Endothelial cell (in vitro differentiated cells): Measurements from ENCODE around the gene NCBP3. TPM values are rescaled to one million over a fixed set of nuclear protein-coding genes. Genes with fewer than 3 reads are reported as not detected.

Experiments
- DNase-seq: peaks from one replicate; pipeline ENCODE4 v3.0.0; 2021; ENCODE audit warnings: low spot score
- H3K27ac Mint-ChIP-seq: one replicate; pipeline ENCODE4 v1.8.0; 2021; ENCODE audit warnings: mixed read lengths, inconsistent platforms; ENCODE audit not compliant: unreplicated experiment
- H3K27me3 Mint-ChIP-seq: one replicate; pipeline ENCODE4 v1.8.0; 2021; ENCODE audit warnings: mild to moderate bottlenecking, moderate library complexity, mixed read lengths, inconsistent platforms; ENCODE audit not compliant: unreplicated experiment
- H3K36me3 Mint-ChIP-seq: one replicate; pipeline ENCODE4 v1.8.0; 2021; ENCODE audit warnings: mild to moderate bottlenecking, low read depth, mixed read lengths, inconsistent platforms; ENCODE audit not compliant: unreplicated experiment
- H3K4me1 Mint-ChIP-seq: one replicate; pipeline ENCODE4 v1.8.0; 2021; ENCODE audit warnings: mild to moderate bottlenecking, mixed read lengths, inconsistent platforms; ENCODE audit not compliant: unreplicated experiment
- H3K4me3 Mint-ChIP-seq: one replicate; pipeline ENCODE4 v1.8.0; 2021; ENCODE audit warnings: mild to moderate bottlenecking, mixed read lengths, inconsistent platforms; ENCODE audit not compliant: unreplicated experiment
- H3K9me3 Mint-ChIP-seq: one replicate; pipeline ENCODE4 v1.8.0; 2021; ENCODE audit warnings: mixed read lengths, inconsistent platforms; ENCODE audit not compliant: unreplicated experiment
- CTCF ChIP-seq: fragments of 200-600 bp; sonication (generic); IDR thresholded peaks from one replicate; pipeline ENCODE4 v1.5.0; 2021; ENCODE audit warnings: antibody characterized with exemption; ENCODE audit not compliant: unreplicated experiment
- total RNA-seq: library from RNA; stranded (reverse); fragmentation: NEBNext Ultra II Directional; extraction: Animal tissue kit (Norgen Biotek cat#: 25700); gene quantifications from one replicate; pipeline ENCODE4 v1.2.1, GENCODE V29; 2021; ENCODE audit not compliant: unreplicated experiment

The NCBP3 gene
- total RNA-seq, 1 donor from 2014 or later = 84.4 TPM

GRCh38 chr17:3893003-3893719 is 47.1 kb upstream of the NCBP3 start, which contains the start of gene CAMKK1:
TSS of gene CAMKK1 (minus strand) at chr17:3893053. CDS start at chr17:3885687, 7,366 bp downstream.
- no peaks in the 10 kb centered on the region for H3K9me3 Mint-ChIP-seq
- peaks cover 11% of the 10 kb centered on the region for H3K36me3 Mint-ChIP-seq
- H3K4me3 Mint-ChIP-seq = peak within 1 kb of the TSS; percentile 87
- no peak for TF ChIP-seq CTCF
- H3K4me1 Mint-ChIP-seq = peaks cover 30% of the 10 kb centered on the region
- H3K27ac Mint-ChIP-seq = peak within 1 kb of the TSS; percentile 74
- peaks cover 21% of the 10 kb centered on the region for H3K27me3 Mint-ChIP-seq
- peak; percentile 89 for DNase-seq

GRCh38 chr17:3892095-3892998 is 46.3 kb upstream of the NCBP3 start:
- Mint-ChIP-seq H3K27me3 (peaks cover 20% of the 10 kb centered on the region), H3K4me3 (peak overlapping the region; percentile 77), H3K27ac (no peak overlapping the region), H3K36me3 (peaks cover 11% of the 10 kb centered on the region), H3K9me3 (no peaks in the 10 kb centered on the region), H3K4me1 (peaks cover 33% of the 10 kb centered on the region)
- peak; percentile 58 for DNase-seq
- TF ChIP-seq CTCF = no peak

- H3K4me1 Mint-ChIP-seq = peaks cover 40% of the 10 kb centered on the region
- no peak for DNase-seq
- peaks cover 19% of the 10 kb centered on the region for H3K27me3 Mint-ChIP-seq
- H3K27ac Mint-ChIP-seq = no peak overlapping the region
- TF ChIP-seq CTCF = no peak
- H3K4me3 Mint-ChIP-seq = peak overlapping the region; percentile 77
- peaks cover 11% of the 10 kb centered on the region for H3K36me3 Mint-ChIP-seq
- H3K9me3 Mint-ChIP-seq = no peaks in the 10 kb centered on the region
These were observed 45.6 kb upstream of the NCBP3 start for GRCh38 chr17:3891626-3892094.

- Mint-ChIP-seq H3K27ac (no peak overlapping the region), H3K9me3 (no peaks in the 10 kb centered on the region), H3K4me1 (peaks cover 47% of the 10 kb centered on the region), H3K4me3 (peak overlapping the region; percentile 77), H3K36me3 (peaks cover 11% of the 10 kb centered on the region), H3K27me3 (peaks cover 22% of the 10 kb centered on the region)
- DNase-seq = no peak
- no peak for TF ChIP-seq CTCF
These were observed 44.8 kb upstream of the NCBP3 start for GRCh38 chr17:3890878-3891219.
